Measurements from ENCODE around the gene F2RL3. TPM values are rescaled to one million over a fixed set of nuclear protein-coding genes. Genes with fewer than 3 reads are reported as not detected.
"Not testable (repeated sequence)": the region's sequence is repeated elsewhere in the genome, so short reads cannot be mapped to it uniquely, and the experiment has no call there.

Gene F2RL3
- total RNA-seq, 1 donor from 2014 or later: 0.92 TPM

DNA sequence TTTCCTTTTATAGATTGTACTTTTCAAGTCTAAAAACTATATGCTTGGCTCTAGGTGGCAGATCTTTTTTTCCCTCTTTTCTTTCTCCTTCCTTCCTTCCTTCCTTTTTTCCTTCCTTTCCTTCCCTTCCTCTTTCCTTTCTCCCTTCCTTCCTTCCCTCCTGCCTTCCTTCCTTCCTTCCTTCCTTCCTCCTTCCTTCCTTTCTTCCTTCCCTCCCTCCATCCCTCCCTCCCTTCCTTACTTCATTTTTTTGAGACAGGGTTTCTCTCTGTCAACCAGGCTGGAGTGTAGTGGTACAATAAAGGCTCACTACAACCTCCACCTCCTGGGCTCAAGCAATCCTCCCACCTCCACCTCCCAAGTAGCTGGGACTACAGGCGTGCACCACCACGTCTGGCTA, 48.1 kb downstream of the F2RL3 start:
- Mint-ChIP-seq H3K9me3 (ENCODE audit: unreplicated experiment) (peaks cover 7% of the 10 kb centered on the region), H3K4me3 (ENCODE audit: unreplicated experiment) (no peak overlapping the region), H3K36me3 (ENCODE audit: low read depth, unreplicated experiment) (no peaks in the 10 kb centered on the region), H3K27ac (ENCODE audit: unreplicated experiment) (no peak overlapping the region), H3K4me1 (ENCODE audit: unreplicated experiment) (no peaks in the 10 kb centered on the region), H3K27me3 (ENCODE audit: unreplicated experiment) (no peaks in the 10 kb centered on the region)
- TF ChIP-seq, protein P1, sequence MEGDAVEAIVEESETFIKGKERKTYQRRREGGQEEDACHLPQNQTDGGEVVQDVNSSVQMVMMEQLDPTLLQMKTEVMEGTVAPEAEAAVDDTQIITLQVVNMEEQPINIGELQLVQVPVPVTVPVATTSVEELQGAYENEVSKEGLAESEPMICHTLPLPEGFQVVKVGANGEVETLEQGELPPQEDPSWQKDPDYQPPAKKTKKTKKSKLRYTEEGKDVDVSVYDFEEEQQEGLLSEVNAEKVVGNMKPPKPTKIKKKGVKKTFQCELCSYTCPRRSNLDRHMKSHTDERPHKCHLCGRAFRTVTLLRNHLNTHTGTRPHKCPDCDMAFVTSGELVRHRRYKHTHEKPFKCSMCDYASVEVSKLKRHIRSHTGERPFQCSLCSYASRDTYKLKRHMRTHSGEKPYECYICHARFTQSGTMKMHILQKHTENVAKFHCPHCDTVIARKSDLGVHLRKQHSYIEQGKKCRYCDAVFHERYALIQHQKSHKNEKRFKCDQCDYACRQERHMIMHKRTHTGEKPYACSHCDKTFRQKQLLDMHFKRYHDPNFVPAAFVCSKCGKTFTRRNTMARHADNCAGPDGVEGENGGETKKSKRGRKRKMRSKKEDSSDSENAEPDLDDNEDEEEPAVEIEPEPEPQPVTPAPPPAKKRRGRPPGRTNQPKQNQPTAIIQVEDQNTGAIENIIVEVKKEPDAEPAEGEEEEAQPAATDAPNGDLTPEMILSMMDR (IDR thresholded peaks at IDR 0.05; ENCODE audit: unreplicated experiment): no peak
- no peak for DNase-seq (ENCODE audit: low spot score)

DNA sequence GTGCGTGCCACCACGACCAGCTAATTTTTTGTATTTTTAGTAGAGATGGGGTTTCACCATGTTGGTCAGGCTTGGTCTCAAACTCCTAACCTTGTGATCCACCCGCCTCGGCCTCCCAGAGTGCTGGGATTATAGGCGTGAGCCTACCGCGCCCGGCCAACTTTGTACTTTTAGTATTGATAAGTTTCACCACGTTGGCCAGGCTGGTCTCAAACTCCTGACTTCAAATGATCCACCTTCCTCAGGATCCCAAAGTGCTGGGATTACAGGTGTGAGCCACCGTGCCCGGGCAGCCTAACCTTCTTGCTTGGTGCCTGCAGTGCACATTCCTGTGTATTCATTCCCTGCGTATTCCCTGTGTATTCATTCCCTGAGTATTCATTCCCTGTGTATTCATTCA, 49.0 kb downstream of the F2RL3 start:
- H3K4me1 Mint-ChIP-seq (ENCODE audit: unreplicated experiment); H3K36me3 Mint-ChIP-seq (ENCODE audit: low read depth, unreplicated experiment); H3K27ac Mint-ChIP-seq (ENCODE audit: unreplicated experiment); H3K9me3 Mint-ChIP-seq (ENCODE audit: unreplicated experiment); H3K4me3 Mint-ChIP-seq (ENCODE audit: unreplicated experiment); H3K27me3 Mint-ChIP-seq (ENCODE audit: unreplicated experiment); DNase-seq (ENCODE audit: low spot score): not testable (repeated sequence)

DNA sequence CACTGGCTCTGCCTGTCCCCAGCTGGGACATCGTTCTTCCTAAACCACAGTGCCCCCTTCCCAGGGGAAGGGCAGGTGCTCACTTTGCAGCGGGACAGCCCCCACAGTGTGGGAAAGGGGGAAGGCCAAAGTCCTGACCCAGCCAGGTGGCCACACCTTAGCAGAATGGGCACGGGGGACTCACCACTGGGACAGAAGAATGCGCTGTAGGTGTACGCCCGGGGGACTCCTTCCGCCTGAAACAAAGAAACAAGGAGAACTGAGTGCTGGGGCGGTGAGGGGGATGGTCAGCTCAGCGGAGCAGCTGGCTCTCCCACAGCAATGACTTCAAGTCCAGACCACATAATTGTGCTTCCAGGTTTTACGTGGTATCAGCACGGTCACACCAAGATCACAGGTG, 49.4 kb downstream of the F2RL3 start:
- H3K27ac Mint-ChIP-seq (ENCODE audit: unreplicated experiment): no peak overlapping the region
- no peaks in the 10 kb centered on the region for H3K27me3 Mint-ChIP-seq (ENCODE audit: unreplicated experiment)
- H3K4me1 Mint-ChIP-seq (ENCODE audit: unreplicated experiment): no peaks in the 10 kb centered on the region
- TF ChIP-seq, protein P1 (IDR thresholded peaks at IDR 0.05; ENCODE audit: unreplicated experiment): no peak
- DNase-seq (ENCODE audit: low spot score): no peak
- H3K9me3 Mint-ChIP-seq (ENCODE audit: unreplicated experiment): peaks cover 7% of the 10 kb centered on the region
- H3K36me3 Mint-ChIP-seq (ENCODE audit: low read depth, unreplicated experiment): no peaks in the 10 kb centered on the region
- H3K4me3 Mint-ChIP-seq (ENCODE audit: unreplicated experiment): no peak overlapping the region

DNA sequence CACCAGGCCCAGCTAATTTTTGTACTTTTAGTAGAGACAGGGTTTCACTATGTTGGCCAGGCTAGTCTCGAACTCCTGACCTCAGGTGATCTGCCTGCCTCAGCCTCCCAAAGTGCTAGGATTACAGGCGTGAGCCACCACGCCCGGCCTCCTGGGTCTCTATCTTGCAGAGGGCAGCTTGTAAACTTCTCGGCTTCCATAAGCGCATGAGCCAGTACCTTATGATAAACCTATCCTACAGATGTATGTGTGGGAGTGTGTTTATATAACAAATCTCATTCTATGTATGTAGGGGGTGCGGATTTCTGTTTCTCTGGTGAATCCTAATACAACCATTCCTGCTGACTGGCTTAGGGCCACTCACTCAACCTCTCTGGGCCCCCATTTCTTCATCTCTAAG, 51.3 kb downstream of the F2RL3 start:
- H3K4me1 Mint-ChIP-seq (ENCODE audit: unreplicated experiment); H3K9me3 Mint-ChIP-seq (ENCODE audit: unreplicated experiment); H3K27me3 Mint-ChIP-seq (ENCODE audit: unreplicated experiment); H3K36me3 Mint-ChIP-seq (ENCODE audit: low read depth, unreplicated experiment); H3K27ac Mint-ChIP-seq (ENCODE audit: unreplicated experiment); H3K4me3 Mint-ChIP-seq (ENCODE audit: unreplicated experiment); DNase-seq (ENCODE audit: low spot score): not testable (repeated sequence)

DNA sequence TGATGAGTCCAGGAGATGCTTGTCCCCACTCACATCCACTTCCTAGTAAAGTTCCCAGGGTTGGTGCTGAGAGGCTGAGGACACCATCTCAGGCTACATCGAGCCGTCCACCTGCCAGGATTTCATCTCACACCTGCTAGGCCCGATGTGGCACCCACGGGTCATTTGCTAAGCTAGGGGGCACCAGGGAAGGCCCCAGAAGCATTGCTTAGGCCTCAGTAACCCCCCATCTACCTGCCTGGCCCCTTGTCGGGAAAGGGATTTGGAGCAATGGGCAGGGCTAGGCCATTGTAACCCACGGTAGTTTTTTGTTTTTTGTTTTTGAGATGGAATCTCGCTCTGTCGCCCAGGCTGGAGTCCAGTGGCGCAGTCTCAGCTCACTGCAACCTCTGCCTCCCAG, 51.8 kb downstream of the F2RL3 start:
- no peak for DNase-seq (ENCODE audit: low spot score)
- Mint-ChIP-seq H3K27me3 (ENCODE audit: unreplicated experiment) (no peaks in the 10 kb centered on the region), H3K4me1 (ENCODE audit: unreplicated experiment) (no peaks in the 10 kb centered on the region), H3K9me3 (ENCODE audit: unreplicated experiment) (no peaks in the 10 kb centered on the region), H3K27ac (ENCODE audit: unreplicated experiment) (no peak overlapping the region), H3K4me3 (ENCODE audit: unreplicated experiment) (no peak overlapping the region), H3K36me3 (ENCODE audit: low read depth, unreplicated experiment) (peaks cover 2% of the 10 kb centered on the region)
- TF ChIP-seq, protein P1 (IDR thresholded peaks at IDR 0.05; ENCODE audit: unreplicated experiment): no peak

Other genes starting within 250 kb of the F2RL3 start
- 53.2 TPM for gene SMIM7, start 228.9 kb upstream of the F2RL3 start, total RNA-seq (ENCODE audit: unreplicated experiment)
- 0.36 TPM for gene TMEM38A, start 227.9 kb upstream of the F2RL3 start, total RNA-seq (ENCODE audit: unreplicated experiment)
- gene NWD1, start 169.2 kb upstream of the F2RL3 start, total RNA-seq (ENCODE audit: unreplicated experiment): not detected
- gene SIN3B, start 59.6 kb upstream of the F2RL3 start, total RNA-seq (ENCODE audit: unreplicated experiment): 84.8 TPM
- gene CPAMD8, start 137.8 kb downstream of the F2RL3 start, total RNA-seq (ENCODE audit: unreplicated experiment): 4.8 TPM
- 6.9 TPM for gene HAUS8, start 186.5 kb downstream of the F2RL3 start, total RNA-seq (ENCODE audit: unreplicated experiment)
- gene MYO9B, start 186.8 kb downstream of the F2RL3 start, total RNA-seq (ENCODE audit: unreplicated experiment): 62.4 TPM

Measured in endothelial cell (in vitro differentiated cells).